ENCODE measurements around the gene CYB561D2.

- TF ChIP-seq CTCF (IDR thresholded peaks at IDR 0.05) (no peak), POLR2A (IDR thresholded peaks at IDR 0.05) (no peak)
Observed at GRCh38 chr3:50358911-50359759, 8.5 kb downstream of the CYB561D2 start, which contains the start of gene TMEM115.
